ENCODE results near the gene TMPRSS3. TPM values are rescaled to one million over a fixed set of nuclear protein-coding genes. Genes with fewer than 3 reads are reported as not detected.

The TMPRSS3 gene
- total and polyA plus RNA-seq, 9 of the 15 experiments (the other 6 are each of a cell fraction or from before 2014, with no cell fraction given), result 0.07 TPM; not detected in 8

DNA sequence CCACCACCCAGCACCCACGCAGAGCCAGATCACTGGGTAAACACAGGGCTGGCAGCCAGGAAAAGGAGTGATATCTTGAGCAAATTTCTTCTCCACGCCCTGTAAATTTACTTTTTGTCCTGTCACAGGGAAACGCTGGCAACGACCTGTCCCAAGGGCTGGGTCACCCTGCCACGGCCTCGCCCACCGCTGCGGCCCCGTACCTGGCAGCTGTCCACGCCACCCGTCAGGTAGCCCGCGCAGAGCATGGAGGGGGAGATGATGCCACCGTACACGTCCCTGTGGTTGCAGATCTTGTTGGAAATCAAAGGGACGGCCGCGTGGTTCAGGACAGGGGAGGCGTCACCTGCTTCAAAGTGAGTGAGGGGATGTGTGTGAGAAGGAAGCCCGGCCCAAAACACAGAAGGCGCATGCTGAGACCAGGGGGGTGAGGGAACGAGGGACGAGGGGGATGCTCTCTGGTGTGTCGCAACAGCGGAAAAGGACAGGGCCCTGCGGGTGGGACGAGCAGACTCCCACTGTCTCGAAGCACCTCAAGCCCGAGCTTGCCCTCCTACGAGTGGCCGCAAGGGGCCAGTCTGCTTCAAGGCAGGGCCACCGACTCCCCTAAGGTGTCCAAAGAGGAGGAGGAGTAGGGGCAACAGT is 19.4 kb downstream of the TMPRSS3 start (continued):
- TF ChIP-seq, protein P1, sequence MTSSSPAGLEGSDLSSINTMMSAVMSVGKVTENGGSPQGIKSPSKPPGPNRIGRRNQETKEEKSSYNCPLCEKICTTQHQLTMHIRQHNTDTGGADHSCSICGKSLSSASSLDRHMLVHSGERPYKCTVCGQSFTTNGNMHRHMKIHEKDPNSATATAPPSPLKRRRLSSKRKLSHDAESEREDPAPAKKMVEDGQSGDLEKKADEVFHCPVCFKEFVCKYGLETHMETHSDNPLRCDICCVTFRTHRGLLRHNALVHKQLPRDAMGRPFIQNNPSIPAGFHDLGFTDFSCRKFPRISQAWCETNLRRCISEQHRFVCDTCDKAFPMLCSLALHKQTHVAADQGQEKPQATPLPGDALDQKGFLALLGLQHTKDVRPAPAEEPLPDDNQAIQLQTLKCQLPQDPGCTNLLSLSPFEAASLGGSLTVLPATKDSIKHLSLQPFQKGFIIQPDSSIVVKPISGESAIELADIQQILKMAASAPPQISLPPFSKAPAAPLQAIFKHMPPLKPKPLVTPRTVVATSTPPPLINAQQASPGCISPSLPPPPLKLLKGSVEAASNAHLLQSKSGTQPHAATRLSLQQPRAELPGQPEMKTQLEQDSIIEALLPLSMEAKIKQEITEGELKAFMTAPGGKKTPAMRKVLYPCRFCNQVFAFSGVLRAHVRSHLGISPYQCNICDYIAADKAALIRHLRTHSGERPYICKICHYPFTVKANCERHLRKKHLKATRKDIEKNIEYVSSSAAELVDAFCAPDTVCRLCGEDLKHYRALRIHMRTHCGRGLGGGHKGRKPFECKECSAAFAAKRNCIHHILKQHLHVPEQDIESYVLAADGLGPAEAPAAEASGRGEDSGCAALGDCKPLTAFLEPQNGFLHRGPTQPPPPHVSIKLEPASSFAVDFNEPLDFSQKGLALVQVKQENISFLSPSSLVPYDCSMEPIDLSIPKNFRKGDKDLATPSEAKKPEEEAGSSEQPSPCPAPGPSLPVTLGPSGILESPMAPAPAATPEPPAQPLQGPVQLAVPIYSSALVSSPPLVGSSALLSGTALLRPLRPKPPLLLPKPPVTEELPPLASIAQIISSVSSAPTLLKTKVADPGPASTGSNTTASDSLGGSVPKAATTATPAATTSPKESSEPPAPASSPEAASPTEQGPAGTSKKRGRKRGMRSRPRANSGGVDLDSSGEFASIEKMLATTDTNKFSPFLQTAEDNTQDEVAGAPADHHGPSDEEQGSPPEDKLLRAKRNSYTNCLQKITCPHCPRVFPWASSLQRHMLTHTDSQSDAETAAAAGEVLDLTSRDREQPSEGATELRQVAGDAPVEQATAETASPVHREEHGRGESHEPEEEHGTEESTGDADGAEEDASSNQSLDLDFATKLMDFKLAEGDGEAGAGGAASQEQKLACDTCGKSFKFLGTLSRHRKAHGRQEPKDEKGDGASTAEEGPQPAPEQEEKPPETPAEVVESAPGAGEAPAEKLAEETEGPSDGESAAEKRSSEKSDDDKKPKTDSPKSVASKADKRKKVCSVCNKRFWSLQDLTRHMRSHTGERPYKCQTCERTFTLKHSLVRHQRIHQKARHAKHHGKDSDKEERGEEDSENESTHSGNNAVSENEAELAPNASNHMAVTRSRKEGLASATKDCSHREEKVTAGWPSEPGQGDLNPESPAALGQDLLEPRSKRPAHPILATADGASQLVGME (CRISPR knock-in tag; IDR thresholded peaks at IDR 0.05), result no peak
- TF ChIP-seq TSHZ1 (CRISPR knock-in tag; IDR thresholded peaks at IDR 0.05) (no peak), NCOA2 (IDR thresholded peaks at IDR 0.05; ENCODE audit: partially characterized antibody in 2 of 2) (no peak), ZNF124 (CRISPR knock-in tag; IDR thresholded peaks at IDR 0.05) (no peak), POLR3A (IDR thresholded peaks at IDR 0.05; ENCODE audit: borderline replicate concordance, extremely low read depth, insufficient read depth, insufficient read length) (no peak), ZNF436 (CRISPR knock-in tag; IDR thresholded peaks at IDR 0.05) (no peak), ZNF79 (CRISPR knock-in tag; IDR thresholded peaks at IDR 0.05; ENCODE audit: low read depth) (no peak)
- TF ChIP-seq, protein P2, sequence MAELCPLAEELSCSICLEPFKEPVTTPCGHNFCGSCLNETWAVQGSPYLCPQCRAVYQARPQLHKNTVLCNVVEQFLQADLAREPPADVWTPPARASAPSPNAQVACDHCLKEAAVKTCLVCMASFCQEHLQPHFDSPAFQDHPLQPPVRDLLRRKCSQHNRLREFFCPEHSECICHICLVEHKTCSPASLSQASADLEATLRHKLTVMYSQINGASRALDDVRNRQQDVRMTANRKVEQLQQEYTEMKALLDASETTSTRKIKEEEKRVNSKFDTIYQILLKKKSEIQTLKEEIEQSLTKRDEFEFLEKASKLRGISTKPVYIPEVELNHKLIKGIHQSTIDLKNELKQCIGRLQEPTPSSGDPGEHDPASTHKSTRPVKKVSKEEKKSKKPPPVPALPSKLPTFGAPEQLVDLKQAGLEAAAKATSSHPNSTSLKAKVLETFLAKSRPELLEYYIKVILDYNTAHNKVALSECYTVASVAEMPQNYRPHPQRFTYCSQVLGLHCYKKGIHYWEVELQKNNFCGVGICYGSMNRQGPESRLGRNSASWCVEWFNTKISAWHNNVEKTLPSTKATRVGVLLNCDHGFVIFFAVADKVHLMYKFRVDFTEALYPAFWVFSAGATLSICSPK (IDR thresholded peaks at IDR 0.05; ENCODE audit: borderline replicate concordance), result no peak
